ENCODE data around the gene PLCH1. TPM values are rescaled to one million over a fixed set of nuclear protein-coding genes. Genes with fewer than 3 reads are reported as not detected.

The PLCH1 gene, protein sequence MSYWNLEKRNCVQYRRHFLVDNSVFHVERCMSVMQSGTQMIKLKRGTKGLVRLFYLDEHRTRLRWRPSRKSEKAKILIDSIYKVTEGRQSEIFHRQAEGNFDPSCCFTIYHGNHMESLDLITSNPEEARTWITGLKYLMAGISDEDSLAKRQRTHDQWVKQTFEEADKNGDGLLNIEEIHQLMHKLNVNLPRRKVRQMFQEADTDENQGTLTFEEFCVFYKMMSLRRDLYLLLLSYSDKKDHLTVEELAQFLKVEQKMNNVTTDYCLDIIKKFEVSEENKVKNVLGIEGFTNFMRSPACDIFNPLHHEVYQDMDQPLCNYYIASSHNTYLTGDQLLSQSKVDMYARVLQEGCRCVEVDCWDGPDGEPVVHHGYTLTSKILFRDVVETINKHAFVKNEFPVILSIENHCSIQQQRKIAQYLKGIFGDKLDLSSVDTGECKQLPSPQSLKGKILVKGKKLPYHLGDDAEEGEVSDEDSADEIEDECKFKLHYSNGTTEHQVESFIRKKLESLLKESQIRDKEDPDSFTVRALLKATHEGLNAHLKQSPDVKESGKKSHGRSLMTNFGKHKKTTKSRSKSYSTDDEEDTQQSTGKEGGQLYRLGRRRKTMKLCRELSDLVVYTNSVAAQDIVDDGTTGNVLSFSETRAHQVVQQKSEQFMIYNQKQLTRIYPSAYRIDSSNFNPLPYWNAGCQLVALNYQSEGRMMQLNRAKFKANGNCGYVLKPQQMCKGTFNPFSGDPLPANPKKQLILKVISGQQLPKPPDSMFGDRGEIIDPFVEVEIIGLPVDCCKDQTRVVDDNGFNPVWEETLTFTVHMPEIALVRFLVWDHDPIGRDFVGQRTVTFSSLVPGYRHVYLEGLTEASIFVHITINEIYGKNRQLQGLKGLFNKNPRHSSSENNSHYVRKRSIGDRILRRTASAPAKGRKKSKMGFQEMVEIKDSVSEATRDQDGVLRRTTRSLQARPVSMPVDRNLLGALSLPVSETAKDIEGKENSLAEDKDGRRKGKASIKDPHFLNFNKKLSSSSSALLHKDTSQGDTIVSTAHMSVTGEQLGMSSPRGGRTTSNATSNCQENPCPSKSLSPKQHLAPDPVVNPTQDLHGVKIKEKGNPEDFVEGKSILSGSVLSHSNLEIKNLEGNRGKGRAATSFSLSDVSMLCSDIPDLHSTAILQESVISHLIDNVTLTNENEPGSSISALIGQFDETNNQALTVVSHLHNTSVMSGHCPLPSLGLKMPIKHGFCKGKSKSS (N-terminal part only)
- 30.9 TPM for total RNA-seq

DNA sequence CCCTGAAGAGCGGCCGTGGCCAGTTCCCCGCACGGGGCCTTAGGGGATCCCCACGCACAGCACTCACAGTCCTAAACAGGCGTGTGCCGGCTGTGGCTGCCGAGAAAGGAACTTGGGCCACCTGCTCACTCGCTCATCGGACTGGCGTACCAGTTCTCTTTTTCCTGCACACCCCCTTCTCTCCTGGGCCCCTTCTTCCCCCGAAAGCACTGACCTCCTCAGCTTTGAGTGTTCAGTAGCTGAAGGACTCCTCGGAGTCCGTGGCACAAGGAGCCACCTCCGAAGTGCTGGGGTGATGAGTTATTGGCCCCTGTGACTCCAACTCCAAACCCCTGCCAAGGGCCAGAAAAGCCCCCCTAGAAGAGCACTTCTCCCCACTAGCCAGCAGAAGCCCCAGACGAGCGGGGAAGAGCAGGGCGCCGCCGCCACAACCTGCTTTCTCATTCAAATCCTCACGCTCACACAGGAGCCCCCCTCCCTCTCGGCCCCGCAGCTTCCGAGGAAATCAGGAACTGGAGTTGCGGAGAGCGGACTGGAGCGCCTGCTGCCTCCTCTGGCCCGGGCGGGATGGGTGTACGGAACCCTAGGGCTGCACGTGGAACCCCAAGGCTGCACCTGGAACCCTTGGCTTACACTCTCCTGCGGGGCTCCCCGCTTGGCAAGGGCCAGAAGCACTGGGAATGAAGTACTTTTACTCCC lies at the start of gene PLCH1:
Gene PLCH1, minus strand, starts transcription at position 446 of the 699 bp plus-strand sequence. CDS start 40,847 bp downstream, outside the sequence.

Small RNA genes lying within 50 kb of the gene (small RNA-seq; reads per million reads assigned to genes)
- not detected for gene AC108729.3
- not detected for gene RN7SL715P

Other genes with a start within 250 kb of the PLCH1 start
- 15.9 TPM for gene C3orf33, start 61.2 kb upstream of the PLCH1 start, total RNA-seq
- 31.8 TPM for gene SLC33A1, start 109.4 kb upstream of the PLCH1 start, total RNA-seq
- gene GMPS, start 125.6 kb upstream of the PLCH1 start, total RNA-seq: 36.7 TPM

Data from diencephalon (tissue), 1 donor.